ENCODE results near the gene ARID4B. TPM values are rescaled to one million over a fixed set of nuclear protein-coding genes. Genes with fewer than 3 reads are reported as not detected.
"Not testable (repeated sequence)": the region's sequence is repeated elsewhere in the genome, so short reads cannot be mapped to it uniquely, and the experiment has no call there.

The ARID4B gene
- total RNA-seq, 1 experiment from 2014 or later, result 16.8 TPM

GRCh38 chr1:235205687-235206086, 122.3 kb downstream of the ARID4B start:
- POLR2A ChIA-PET (ENCODE audit: unreplicated experiment), result interaction anchor here (0.6 kb wide), 1 partner anchor 46 kb away, joined by 4 read pairs; no protein-coding TSS in a partner anchor
- Histone ChIP-seq H3K9me3 (ENCODE audit: low read length) (no peaks in the 10 kb centered on the region), H2AFZ (ENCODE audit: low read length) (no peak overlapping the region), H3K27me3 (ENCODE audit: low read length) (no peaks in the 10 kb centered on the region), H3K4me1 (ENCODE audit: insufficient read depth, low read length) (no peaks in the 10 kb centered on the region), H3K27ac (ENCODE audit: low read length) (no peak overlapping the region), H3K4me2 (ENCODE audit: low read length) (no peak overlapping the region), H3K36me3 (ENCODE audit: low read depth, low read length) (no peaks in the 10 kb centered on the region), H3F3A (ENCODE audit: low read length, unreplicated experiment) (no peaks in the 10 kb centered on the region), H3K9me2 (replicated peaks; ENCODE audit: low read length) (no peaks in the 10 kb centered on the region), H3K79me2 (ENCODE audit: low read length) (no peaks in the 10 kb centered on the region), H3K9ac (ENCODE audit: low read length) (no peak overlapping the region), H4K20me1 (ENCODE audit: low read length) (no peaks in the 10 kb centered on the region), H3K4me3 (ENCODE audit: low read length) (no peak overlapping the region)
- CTCF ChIA-PET, result no interaction called here
- TF ChIP-seq EZH2 (IDR thresholded peaks at IDR 0.05; ENCODE audit: low read length, unreplicated experiment), result no peak
- TF ChIP-seq EZH2phosphoT487 (IDR thresholded peaks at IDR 0.05; ENCODE audit: borderline replicate concordance, low read length), result no peak
- no peak for TF ChIP-seq CTCF (conservative IDR thresholded peaks at IDR 0.05; ENCODE audit: low read depth, low read length)
- no peak for DNase-seq
- BruUV-seq (replicated peaks), result no TSS peak
- no peak for ATAC-seq
- intact Hi-C loops (cut with micrococcal nuclease), result no loop called here

GRCh38 chr1:235203428-235203827, 124.6 kb downstream of the ARID4B start:
- H3F3A ChIP-seq (ENCODE audit: low read length, unreplicated experiment), result no peaks in the 10 kb centered on the region
- CTCF ChIA-PET, result no interaction called here
- H3K27me3 ChIP-seq (ENCODE audit: low read length), result no peaks in the 10 kb centered on the region
- H3K9me3 ChIP-seq (ENCODE audit: low read length), result no peaks in the 10 kb centered on the region
- TF ChIP-seq CTCF (conservative IDR thresholded peaks at IDR 0.05; ENCODE audit: low read depth, low read length), result no peak
- TF ChIP-seq EZH2 (IDR thresholded peaks at IDR 0.05; ENCODE audit: low read length, unreplicated experiment), result no peak
- TF ChIP-seq EZH2phosphoT487 (IDR thresholded peaks at IDR 0.05; ENCODE audit: borderline replicate concordance, low read length), result no peak
- no peak overlapping the region for H3K4me2 ChIP-seq (ENCODE audit: low read length)
- no peak overlapping the region for H2AFZ ChIP-seq (ENCODE audit: low read length)
- DNase-seq (no peak), ATAC-seq (no peak)
- H3K79me2 ChIP-seq (ENCODE audit: low read length), result no peaks in the 10 kb centered on the region
- H3K9ac ChIP-seq (ENCODE audit: low read length), result no peak overlapping the region
- H3K36me3 ChIP-seq (ENCODE audit: low read depth, low read length), result no peaks in the 10 kb centered on the region
- POLR2A ChIA-PET (ENCODE audit: unreplicated experiment), result no interaction called here
- BruUV-seq (replicated peaks), result no TSS peak
- intact Hi-C loops (cut with micrococcal nuclease), result no loop called here
- H3K4me1 ChIP-seq (ENCODE audit: insufficient read depth, low read length), result no peaks in the 10 kb centered on the region
- no peak overlapping the region for H3K4me3 ChIP-seq (ENCODE audit: low read length)
- H3K9me2 ChIP-seq (replicated peaks; ENCODE audit: low read length), result no peaks in the 10 kb centered on the region
- H4K20me1 ChIP-seq (ENCODE audit: low read length), result no peaks in the 10 kb centered on the region
- no peak overlapping the region for H3K27ac ChIP-seq (ENCODE audit: low read length)

GRCh38 chr1:235202447-235202846, 125.5 kb downstream of the ARID4B start:
- H3K9me3 ChIP-seq (ENCODE audit: low read length); H4K20me1 ChIP-seq (ENCODE audit: low read length); H3K36me3 ChIP-seq (ENCODE audit: low read depth, low read length); H3K4me2 ChIP-seq (ENCODE audit: low read length); H3K27me3 ChIP-seq (ENCODE audit: low read length); CTCF ChIA-PET; H3F3A ChIP-seq (ENCODE audit: low read length, unreplicated experiment); ATAC-seq; POLR2A ChIA-PET (ENCODE audit: unreplicated experiment); DNase-seq; BruUV-seq (replicated peaks); H3K27ac ChIP-seq (ENCODE audit: low read length); H2AFZ ChIP-seq (ENCODE audit: low read length); intact Hi-C loops (cut with micrococcal nuclease); H3K4me3 ChIP-seq (ENCODE audit: low read length); H3K9me2 ChIP-seq (replicated peaks; ENCODE audit: low read length); H3K9ac ChIP-seq (ENCODE audit: low read length); H3K79me2 ChIP-seq (ENCODE audit: low read length); H3K4me1 ChIP-seq (ENCODE audit: insufficient read depth, low read length): not testable (repeated sequence)
